Astrocyte (in vitro differentiated cells and primary cell): Measurements from ENCODE around the gene CACNG7. TPM values are rescaled to one million over a fixed set of nuclear protein-coding genes. Genes with fewer than 3 reads are reported as not detected.

Experiments used
- DNase-seq: peaks from one replicate; pipeline ENCODE4 v3.0.0-alpha.2; 2010; ENCODE audit warnings: low read depth
- FAIRE-seq: peaks from 2 replicates; lab custom pipeline; 2011; peaks lifted over from hg19 to GRCh38; lab: Jason Lieb, UNC
- H2AFZ ChIP-seq: 2 replicates; pipeline ENCODE4 v1.6.0; 2012; ENCODE audit warnings: low read depth, low read length, inconsistent platforms
- H3K27ac ChIP-seq: 2 replicates; pipeline ENCODE4 v1.5.1; 2011; ENCODE audit warnings: low read depth, low read length, inconsistent platforms
- H3K27me3 ChIP-seq: 2 replicates; pipeline ENCODE4 v1.6.0; 2011; ENCODE audit warnings: low read length, inconsistent platforms; ENCODE audit not compliant: insufficient read depth
- H3K36me3 ChIP-seq: 2 replicates; pipeline ENCODE4 v1.5.1; 2011; ENCODE audit warnings: low read length, inconsistent platforms; ENCODE audit not compliant: insufficient read depth
- H3K4me1 ChIP-seq: 2 replicates; pipeline ENCODE4 v1.5.1; 2011; ENCODE audit warnings: low read length, inconsistent platforms; ENCODE audit not compliant: insufficient read depth
- H3K4me2 ChIP-seq: 2 replicates; pipeline ENCODE4 v1.6.0; 2012; ENCODE audit warnings: low read length, inconsistent platforms
- H3K4me3 ChIP-seq: 2 replicates; pipeline ENCODE4 v1.5.1; 2011; ENCODE audit warnings: low read depth, mild to moderate bottlenecking, low read length, inconsistent platforms; ENCODE audit not compliant: insufficient read depth
- H3K79me2 ChIP-seq: 2 replicates; pipeline ENCODE4 v1.6.0; 2012; ENCODE audit warnings: mild to moderate bottlenecking, low read length, inconsistent platforms; ENCODE audit not compliant: insufficient read depth
- H3K9ac ChIP-seq: 2 replicates; pipeline ENCODE4 v1.6.0; 2012; ENCODE audit warnings: mild to moderate bottlenecking, low read length, inconsistent platforms
- H3K9me3 ChIP-seq: 2 replicates; pipeline ENCODE4 v1.5.1; 2012; ENCODE audit warnings: low read depth, mild to moderate bottlenecking, low read length, inconsistent platforms; ENCODE audit not compliant: insufficient read depth
- H4K20me1 ChIP-seq: 2 replicates; pipeline ENCODE4 v1.6.0; 2012; ENCODE audit warnings: low read length, inconsistent platforms; ENCODE audit not compliant: insufficient read depth
- H3K27ac Mint-ChIP-seq: one replicate; pipeline ENCODE4 v1.8.0; 2021; ENCODE audit warnings: mild to moderate bottlenecking, mixed read lengths; ENCODE audit not compliant: unreplicated experiment
- H3K27me3 Mint-ChIP-seq: one replicate; pipeline ENCODE4 v1.8.0; 2021; ENCODE audit warnings: low read depth, mixed read lengths; ENCODE audit not compliant: unreplicated experiment
- H3K36me3 Mint-ChIP-seq: one replicate; pipeline ENCODE4 v1.8.0; 2021; ENCODE audit warnings: low read depth, mixed read lengths; ENCODE audit not compliant: unreplicated experiment
- H3K4me1 Mint-ChIP-seq: one replicate; pipeline ENCODE4 v1.8.0; 2021; ENCODE audit warnings: low read depth, mixed read lengths; ENCODE audit not compliant: unreplicated experiment
- H3K4me3 Mint-ChIP-seq: one replicate; pipeline ENCODE4 v1.8.0; 2021; ENCODE audit warnings: mild to moderate bottlenecking, moderate library complexity, mixed read lengths; ENCODE audit not compliant: unreplicated experiment
- H3K9me3 Mint-ChIP-seq: one replicate; pipeline ENCODE4 v1.8.0; 2021; ENCODE audit warnings: mild to moderate bottlenecking, mixed read lengths; ENCODE audit not compliant: unreplicated experiment
- CTCF ChIP-seq: IDR thresholded peaks from 2 replicates; pipeline ENCODE4 v1.5.1; 2011; ENCODE audit warnings: low read depth, mild to moderate bottlenecking, inconsistent platforms, low read length, moderate library complexity; ENCODE audit not compliant: insufficient read depth
- EZH2 ChIP-seq: IDR thresholded peaks from 2 replicates; pipeline ENCODE4 v1.6.1; 2012; ENCODE audit warnings: mild to moderate bottlenecking, low read length, inconsistent platforms; ENCODE audit not compliant: insufficient read depth
- total RNA-seq: library from RNA; stranded (reverse); gene quantifications from 2 replicates; pipeline ENCODE4 v1.2.1, GENCODE V29; 2021

The CACNG7 gene
- total RNA-seq, 1 donor from 2014 or later, result 3.5 TPM

DNA sequence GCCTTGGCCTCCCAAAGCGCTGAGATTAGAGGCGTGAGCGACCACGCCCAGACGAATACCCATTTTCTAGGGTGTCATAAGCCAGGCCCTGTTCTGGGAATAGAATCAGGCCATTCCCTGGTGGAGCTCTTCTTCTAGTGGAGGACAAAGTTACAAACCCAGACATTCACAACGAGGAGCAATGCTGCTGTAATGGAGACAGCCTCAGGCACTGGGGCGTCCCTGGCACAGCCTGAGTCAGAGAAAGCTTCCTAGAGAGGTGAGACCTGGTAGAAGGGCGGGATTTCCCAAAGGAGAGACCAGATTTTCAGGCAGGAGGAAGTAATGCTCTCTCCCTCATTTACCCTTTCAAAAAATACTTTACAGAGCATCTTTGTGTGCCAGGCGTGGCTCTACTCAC is 14.4 kb upstream of the CACNG7 start:
- H3K36me3 Mint-ChIP-seq, result no peaks in the 10 kb centered on the region
- H3K27ac ChIP-seq, result no peak overlapping the region
- H3K27ac Mint-ChIP-seq, result no peak overlapping the region
- H4K20me1 ChIP-seq, result no peaks in the 10 kb centered on the region
- no peak overlapping the region for H3K4me3 Mint-ChIP-seq
- no peak overlapping the region for H2AFZ ChIP-seq
- no peak overlapping the region for H3K4me3 ChIP-seq
- TF ChIP-seq EZH2 (no peak), CTCF (no peak)
- DNase-seq (no peak), FAIRE-seq (no peak)
- H3K9me3 Mint-ChIP-seq, result peaks cover 3% of the 10 kb centered on the region
- H3K36me3 ChIP-seq, result no peaks in the 10 kb centered on the region
- peaks cover 50% of the 10 kb centered on the region for H3K27me3 Mint-ChIP-seq
- H3K4me2 ChIP-seq, result no peak overlapping the region
- H3K79me2 ChIP-seq, result no peaks in the 10 kb centered on the region
- peaks cover 17% of the 10 kb centered on the region for H3K27me3 ChIP-seq
- H3K4me1 Mint-ChIP-seq, result no peaks in the 10 kb centered on the region
- no peak overlapping the region for H3K9ac ChIP-seq
- H3K9me3 ChIP-seq, result no peaks in the 10 kb centered on the region
- no peaks in the 10 kb centered on the region for H3K4me1 ChIP-seq

- H3K27ac Mint-ChIP-seq, result no peak overlapping the region
- Histone ChIP-seq H3K4me1 (no peaks in the 10 kb centered on the region), H3K9me3 (no peaks in the 10 kb centered on the region), H3K27me3 (peaks cover 17% of the 10 kb centered on the region), H3K4me2 (no peak overlapping the region), H3K9ac (no peak overlapping the region), H3K4me3 (no peak overlapping the region), H3K36me3 (no peaks in the 10 kb centered on the region), H3K79me2 (no peaks in the 10 kb centered on the region), H4K20me1 (no peaks in the 10 kb centered on the region), H2AFZ (no peak overlapping the region), H3K27ac (no peak overlapping the region)
- peaks cover 47% of the 10 kb centered on the region for H3K27me3 Mint-ChIP-seq
- no peak overlapping the region for H3K4me3 Mint-ChIP-seq
- peaks cover 3% of the 10 kb centered on the region for H3K9me3 Mint-ChIP-seq
- H3K4me1 Mint-ChIP-seq, result no peaks in the 10 kb centered on the region
- no peak for TF ChIP-seq EZH2
- TF ChIP-seq CTCF, result no peak
- no peaks in the 10 kb centered on the region for H3K36me3 Mint-ChIP-seq
- FAIRE-seq (no peak), DNase-seq (no peak)
Observed at GRCh38 chr19:53896682-53897081, 12.4 kb upstream of the CACNG7 start.

- peaks cover 17% of the 10 kb centered on the region for H3K27me3 ChIP-seq
- H3K79me2 ChIP-seq, result no peaks in the 10 kb centered on the region
- H3K9me3 Mint-ChIP-seq, result peaks cover 3% of the 10 kb centered on the region
- no peaks in the 10 kb centered on the region for H4K20me1 ChIP-seq
- no peaks in the 10 kb centered on the region for H3K9me3 ChIP-seq
- DNase-seq, result no peak
- no peak overlapping the region for H3K4me2 ChIP-seq
- no peak overlapping the region for H2AFZ ChIP-seq
- H3K36me3 ChIP-seq, result no peaks in the 10 kb centered on the region
- no peaks in the 10 kb centered on the region for H3K4me1 ChIP-seq
- no peaks in the 10 kb centered on the region for H3K36me3 Mint-ChIP-seq
- H3K27ac ChIP-seq, result no peak overlapping the region
- no peak for FAIRE-seq
- TF ChIP-seq CTCF (no peak), EZH2 (no peak)
- H3K4me3 Mint-ChIP-seq, result no peak overlapping the region
- no peak overlapping the region for H3K27ac Mint-ChIP-seq
- no peak overlapping the region for H3K9ac ChIP-seq
- H3K4me1 Mint-ChIP-seq, result no peaks in the 10 kb centered on the region
- H3K27me3 Mint-ChIP-seq, result peaks cover 42% of the 10 kb centered on the region
- no peak overlapping the region for H3K4me3 ChIP-seq
Observed at GRCh38 chr19:53897459-53897858, 11.6 kb upstream of the CACNG7 start.
